Liver (tissue), 3 donors: Measurements from ENCODE around the gene CMIP.

Source experiments
- CTCF ChIP-seq: fragments of 150-350 bp; IDR thresholded peaks from 2 replicates; pipeline ENCODE4 v1.5.1; 2017; ENCODE audit warnings: improper control_type of control experiment, low read depth, low read length; ENCODE audit not compliant: missing input control
- GABPA ChIP-seq, 2 donors: IDR thresholded peaks in 1 of 2; conservative IDR thresholded peaks in 1 of 2; 2 replicates each; pipeline ENCODE4 v1.6.1; 2016; ENCODE audit warnings: antibody characterized with exemption in 2 of 2, mild to moderate bottlenecking in 1 of 2, moderate library complexity in 1 of 2
- HNF4G ChIP-seq: IDR thresholded peaks from 2 replicates; pipeline ENCODE4 v1.6.1; 2016; ENCODE audit warnings: antibody characterized with exemption
- MAX ChIP-seq: IDR thresholded peaks from 2 replicates; pipeline ENCODE4 v1.6.1; 2016; ENCODE audit warnings: antibody characterized with exemption
- REST ChIP-seq: IDR thresholded peaks from 2 replicates; pipeline ENCODE4 v1.6.1; 2016; ENCODE audit warnings: antibody characterized with exemption, mild to moderate bottlenecking
- SP1 ChIP-seq: IDR thresholded peaks from 2 replicates; pipeline ENCODE4 v1.6.1; 2018; ENCODE audit warnings: antibody characterized with exemption, mild to moderate bottlenecking
- TAF1 ChIP-seq: conservative IDR thresholded peaks from 2 replicates; pipeline ENCODE4 v1.6.1; 2016; ENCODE audit warnings: antibody characterized with exemption, mild to moderate bottlenecking
- YY1 ChIP-seq: IDR thresholded peaks from 2 replicates; pipeline ENCODE4 v1.6.1; 2016; ENCODE audit warnings: antibody characterized with exemption, mild to moderate bottlenecking
- donor health status: healthy.
- donor health status: healthy.

- TF ChIP-seq CTCF (no peak), REST (no peak), MAX (no peak), GABPA (IDR thresholded peaks at IDR 0.05 in 1 of 2, conservative IDR thresholded peaks at IDR 0.05 in 1 of 2) (no peak), YY1 (no peak), TAF1 (no peak), HNF4G (no peak), SP1 (no peak)
Measured at GRCh38 chr16:81498351-81498750, 53.7 kb downstream of the CMIP start.
